CD4-positive, CD25-positive, alpha-beta regulatory T cell (primary cell): ENCODE results near the gene NUP153. TPM values are rescaled to one million over a fixed set of nuclear protein-coding genes. Genes with fewer than 3 reads are reported as not detected.

Source experiments
- ATAC-seq, 2 donors: fragments of 150-1000 bp; cut with Tn5 transposase; one replicate each; pipeline ENCODE4 v1.10.0; 2021; ENCODE audit warnings: low read depth in 2 of 2, moderate number of reproducible peaks in 2 of 2, moderate library complexity in 1 of 2
- DNase-seq, 3 donors: peaks; one replicate each; pipeline versions ENCODE4 v3.0.0 to v3.0.0-alpha.2; 2012 to 2022; ENCODE audit warnings: mixed read lengths in 1 of 3
- H3K27ac ChIP-seq: one replicate; pipeline ENCODE4 v1.7.0; 2013; ENCODE audit warnings: mild to moderate bottlenecking, low read length; ENCODE audit not compliant: insufficient read depth, poor library complexity, severe bottlenecking
- H3K27me3 ChIP-seq: one replicate; pipeline ENCODE4 v1.7.0; 2013; ENCODE audit warnings: low read length; ENCODE audit not compliant: control insufficient read depth, insufficient read depth
- H3K36me3 ChIP-seq: one replicate; pipeline ENCODE4 v1.7.0; 2013; ENCODE audit warnings: mild to moderate bottlenecking, low read length, moderate library complexity; ENCODE audit not compliant: control insufficient read depth, insufficient read depth
- H3K4me1 ChIP-seq: 2 replicates; pipeline ENCODE4 v1.7.0; 2013; ENCODE audit warnings: mild to moderate bottlenecking, low read length; ENCODE audit not compliant: insufficient read depth, control insufficient read depth, poor library complexity, severe bottlenecking
- H3K4me3 ChIP-seq: one replicate; pipeline ENCODE4 v1.7.0; 2013; ENCODE audit warnings: low read depth, mild to moderate bottlenecking, low read length, moderate library complexity
- H3K9me3 ChIP-seq, 2 experiments: 1 replicate in 1 of 2; 2 replicates in 1 of 2; pipeline ENCODE4 v1.7.0; 2013; ENCODE audit warnings: low read length in 2 of 2, mild to moderate bottlenecking in 1 of 2, moderate library complexity in 1 of 2; ENCODE audit not compliant: control insufficient read depth in 2 of 2
- H3K27ac Mint-ChIP-seq, 3 donors: one replicate each; pipeline ENCODE4 v1.8.0; 2020 to 2022; ENCODE audit warnings: mild to moderate bottlenecking in 3 of 3, mixed read lengths in 3 of 3, moderate library complexity in 2 of 3
- H3K27me3 Mint-ChIP-seq: one replicate; pipeline ENCODE4 v1.8.0; 2022; ENCODE audit warnings: mild to moderate bottlenecking, mixed read lengths
- H3K36me3 Mint-ChIP-seq: one replicate; pipeline ENCODE4 v1.8.0; 2020; ENCODE audit warnings: mixed read lengths
- H3K4me1 Mint-ChIP-seq, 4 donors: one replicate each; pipeline ENCODE4 v1.8.0; 2020 to 2022; ENCODE audit warnings: mixed read lengths in 4 of 4, mild to moderate bottlenecking in 1 of 4
- H3K4me3 Mint-ChIP-seq, 4 donors: one replicate each; pipeline ENCODE4 v1.8.0; 2020 to 2022; ENCODE audit warnings: mild to moderate bottlenecking in 4 of 4, mixed read lengths in 4 of 4, moderate library complexity in 3 of 4
- H3K9me3 Mint-ChIP-seq, 7 donors: one replicate each; pipeline ENCODE4 v1.8.0; 2020 to 2022; ENCODE audit warnings: mixed read lengths in 7 of 7, mild to moderate bottlenecking in 3 of 7, moderate library complexity in 2 of 7
- polyA plus RNA-seq, 4 donors: library from polyadenylated mRNA; unstranded; fragments of 300-500 nt; fragmentation: Illumina TruSeq; gene quantifications; one replicate each; pipeline ENCODE4 v1.2.3, GENCODE V29; 2021
- total RNA-seq: library from RNA; stranded (reverse); gene quantifications from one replicate; pipeline ENCODE4 v1.2.3, GENCODE V29; 2022

Gene NUP153
- total and polyA plus RNA-seq, 5 donors from 2014 or later: 4.2 to 64.5 (median 4.5) TPM

GRCh38 chr6:17600527-17601385 is 106.0 kb downstream of the NUP153 start:
- DNase-seq (peak; percentile 36 to 71 (median 38)), ATAC-seq (peak; percentile 39 to 44)
- Histone ChIP-seq H3K4me3 (peak overlapping the region; percentile 94), H3K4me1 (peaks cover 30% of the 10 kb centered on the region), H3K9me3 (no peaks in the 10 kb centered on the region), H3K27ac (peak overlapping the region; percentile 86), H3K36me3 (peaks cover 16% of the 10 kb centered on the region), H3K27me3 (no peaks in the 10 kb centered on the region)
- Mint-ChIP-seq H3K27ac (peak overlapping the region; percentile 86 to 90 (median 87)), H3K27me3 (peaks cover 4% of the 10 kb centered on the region), H3K4me3 (peak overlapping the region; percentile 87 to 98 (median 93)), H3K4me1 (peaks cover 34 to 51% (median 41%) of the 10 kb centered on the region in 4 donors), H3K9me3 (no peaks in the 10 kb centered on the region), H3K36me3 (peaks cover 10% of the 10 kb centered on the region)

DNA sequence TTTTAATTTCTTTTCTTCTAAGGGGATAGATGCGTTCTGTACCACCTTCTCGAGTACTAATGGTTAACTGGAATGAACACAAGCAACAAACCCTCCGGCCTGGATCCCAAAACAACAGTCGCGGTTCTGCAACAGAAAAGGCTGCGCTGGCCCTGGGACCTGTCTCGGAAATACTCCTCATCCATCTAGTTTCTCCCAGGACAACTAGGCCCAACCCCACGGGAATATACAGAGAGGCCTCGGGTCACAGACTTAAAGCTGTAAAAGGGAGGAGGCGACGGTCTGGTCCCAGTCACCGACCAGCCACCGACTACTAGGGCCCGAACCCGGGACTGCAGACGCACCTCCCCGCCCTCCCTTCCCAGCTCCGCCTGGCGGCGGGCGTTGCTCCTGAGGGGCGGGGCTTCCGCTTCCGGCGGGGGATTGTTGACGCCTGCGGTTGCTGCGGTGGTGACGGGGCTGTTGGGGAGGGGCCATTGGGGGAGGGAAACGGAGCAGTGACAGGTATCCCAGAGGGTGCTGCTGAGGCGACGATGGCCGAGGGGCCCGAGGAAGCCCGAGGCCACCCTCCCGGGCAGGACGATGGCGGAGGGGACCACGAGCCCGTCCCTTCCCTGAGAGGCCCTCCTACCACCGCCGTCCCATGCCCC is 106.7 kb downstream of the NUP153 start, which contains the start of gene FAM8A1:
Gene FAM8A1, plus strand, starts transcription at position 426 of the 650 bp plus-strand sequence. Its CDS starts 108 bp downstream, at position 534.
- Histone ChIP-seq H3K4me3 (peak within 1 kb of the TSS; percentile 94), H3K4me1 (peaks cover 30% of the 10 kb centered on the region), H3K36me3 (peaks cover 12% of the 10 kb centered on the region), H3K27ac (peak within 1 kb of the TSS; percentile 86), H3K9me3 (no peaks in the 10 kb centered on the region), H3K27me3 (no peaks in the 10 kb centered on the region)
- H3K27me3 Mint-ChIP-seq: peaks cover 4% of the 10 kb centered on the region
- peak within 1 kb of the TSS; percentile 87 to 98 (median 93) for H3K4me3 Mint-ChIP-seq
- H3K36me3 Mint-ChIP-seq: peaks cover 7% of the 10 kb centered on the region
- H3K4me1 Mint-ChIP-seq: peaks cover 33 to 50% (median 40%) of the 10 kb centered on the region in 4 donors
- H3K27ac Mint-ChIP-seq: peak within 1 kb of the TSS; percentile 87 to 91 (median 90)
- H3K9me3 Mint-ChIP-seq: no peaks in the 10 kb centered on the region
- ATAC-seq: peak; percentile 88 to 92
- peak; percentile 89 to 96 (median 91) for DNase-seq

DNA sequence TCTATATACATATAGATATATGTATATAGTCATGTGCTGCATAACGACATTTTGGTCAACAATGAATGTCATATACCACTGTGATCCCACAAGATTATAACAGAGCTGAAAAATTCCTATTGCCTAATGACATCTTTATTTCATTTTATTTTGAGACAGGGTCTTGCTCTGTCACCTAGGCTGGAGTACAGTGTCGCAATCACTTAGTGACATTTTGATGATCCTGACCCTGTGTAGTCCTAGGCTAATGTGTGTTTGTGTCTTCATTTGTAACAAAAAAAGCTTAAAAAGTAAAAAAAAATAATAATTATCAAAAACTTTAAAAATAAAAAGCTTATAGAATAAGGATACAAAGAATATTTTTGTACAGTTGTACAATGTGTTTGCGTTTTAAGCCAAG is 110.6 kb downstream of the NUP153 start:
- no peaks in the 10 kb centered on the region for H3K36me3 ChIP-seq
- no peaks in the 10 kb centered on the region for H3K27me3 ChIP-seq
- H3K9me3 ChIP-seq: no peaks in the 10 kb centered on the region
- Mint-ChIP-seq H3K36me3 (no peaks in the 10 kb centered on the region), H3K4me3 (no peak overlapping the region), H3K27me3 (no peaks in the 10 kb centered on the region), H3K27ac (no peak overlapping the region), H3K4me1 (peaks cover 6 to 15% (median 12%) of the 10 kb centered on the region in 4 donors), H3K9me3 (no peaks in the 10 kb centered on the region)
- no peak overlapping the region for H3K4me3 ChIP-seq
- H3K4me1 ChIP-seq: peaks cover 7% of the 10 kb centered on the region
- ATAC-seq (no peak), DNase-seq (no peak)
- H3K27ac ChIP-seq: no peak overlapping the region

GRCh38 chr6:17593246-17593645 is 113.5 kb downstream of the NUP153 start:
- Mint-ChIP-seq H3K9me3 (no peaks in the 10 kb centered on the region), H3K4me3 (peak overlapping the region in 1 of 4 donors; percentile 18), H3K4me1 (peaks cover 4 to 18% (median 5%) of the 10 kb centered on the region in 4 donors), H3K27me3 (no peaks in the 10 kb centered on the region), H3K27ac (peak overlapping the region in 2 of 3 donors; percentile 1 to 56), H3K36me3 (no peaks in the 10 kb centered on the region)
- Histone ChIP-seq H3K9me3 (no peaks in the 10 kb centered on the region), H3K27me3 (no peaks in the 10 kb centered on the region), H3K4me3 (no peak overlapping the region), H3K4me1 (no peaks in the 10 kb centered on the region), H3K36me3 (no peaks in the 10 kb centered on the region), H3K27ac (no peak overlapping the region)
- no peak for ATAC-seq
- DNase-seq: no peak

GRCh38 chr6:17591287-17591686 is 115.4 kb downstream of the NUP153 start:
- Mint-ChIP-seq H3K27ac (no peak overlapping the region), H3K36me3 (no peaks in the 10 kb centered on the region), H3K4me1 (peaks cover 4 to 15% (median 5%) of the 10 kb centered on the region in 4 donors), H3K4me3 (no peak overlapping the region), H3K27me3 (no peaks in the 10 kb centered on the region), H3K9me3 (no peaks in the 10 kb centered on the region)
- Histone ChIP-seq H3K4me3 (no peak overlapping the region), H3K36me3 (no peaks in the 10 kb centered on the region), H3K9me3 (no peaks in the 10 kb centered on the region), H3K27ac (no peak overlapping the region), H3K4me1 (no peaks in the 10 kb centered on the region), H3K27me3 (no peaks in the 10 kb centered on the region)
- no peak for ATAC-seq
- DNase-seq: no peak

DNA sequence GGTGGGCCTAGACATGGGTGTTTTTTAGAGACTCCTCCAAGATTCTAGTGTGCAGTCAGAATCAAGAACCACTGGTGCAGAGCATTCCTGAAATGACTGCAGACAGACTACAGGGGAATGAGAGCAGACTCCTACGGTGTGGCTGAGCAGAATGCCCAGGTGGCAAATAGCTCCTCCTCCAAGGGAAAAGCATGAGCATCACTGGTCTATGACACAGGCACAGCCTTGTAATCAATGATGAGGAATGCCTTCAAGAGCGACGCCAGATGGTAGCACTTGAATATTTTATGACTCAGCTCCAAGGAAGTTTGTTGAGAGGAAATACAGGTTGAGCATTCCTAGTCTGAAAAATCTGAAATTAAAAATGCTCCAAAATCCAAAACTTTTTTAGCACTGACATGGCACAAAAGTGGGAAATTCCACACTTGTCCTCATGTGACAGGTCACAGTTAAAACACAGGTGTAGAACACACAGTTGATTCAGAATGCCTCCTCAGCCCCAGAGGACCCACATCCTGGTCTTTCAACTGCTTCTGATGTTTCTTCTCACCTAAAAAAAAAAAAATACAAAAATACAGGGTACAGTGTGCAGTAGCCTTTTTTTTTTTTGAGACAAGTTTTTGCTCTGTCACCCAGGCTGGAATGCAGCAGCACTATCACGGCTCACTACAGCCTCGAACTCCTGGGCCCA is 117.2 kb downstream of the NUP153 start:
- Mint-ChIP-seq H3K4me1 (peaks cover 4 to 15% (median 5%) of the 10 kb centered on the region in 4 donors), H3K27me3 (no peaks in the 10 kb centered on the region), H3K27ac (peak overlapping the region in 2 of 3 donors; percentile 22 to 88), H3K9me3 (no peaks in the 10 kb centered on the region), H3K36me3 (no peaks in the 10 kb centered on the region), H3K4me3 (peak overlapping the region in 1 of 4 donors; percentile 41)
- no peaks in the 10 kb centered on the region for H3K27me3 ChIP-seq
- peak in 2 of 3 donors; percentile 33 to 55 for DNase-seq
- no peak overlapping the region for H3K4me3 ChIP-seq
- H3K27ac ChIP-seq: no peak overlapping the region
- no peaks in the 10 kb centered on the region for H3K9me3 ChIP-seq
- ATAC-seq: peak; percentile 74 to 75
- peaks cover 2% of the 10 kb centered on the region for H3K4me1 ChIP-seq
- no peaks in the 10 kb centered on the region for H3K36me3 ChIP-seq

DNA sequence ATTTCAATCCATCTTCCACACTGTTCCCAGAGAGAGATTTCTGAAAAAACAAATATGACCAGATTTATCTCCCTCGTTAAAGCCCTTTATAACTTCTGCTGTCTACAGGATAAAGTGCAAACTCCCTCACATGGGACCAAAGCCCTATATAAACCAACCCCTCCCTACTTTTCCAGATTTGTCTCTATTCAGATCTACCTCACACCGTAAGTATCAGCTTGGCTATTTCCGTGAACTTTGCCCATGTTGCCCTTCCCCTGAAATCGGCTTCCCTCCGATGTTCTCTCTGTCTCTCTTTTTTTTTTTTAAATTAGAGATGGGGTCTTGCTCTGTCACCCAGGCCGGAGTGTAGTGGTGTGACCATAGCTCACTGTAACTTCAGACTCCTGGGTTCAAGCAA is 118.7 kb downstream of the NUP153 start:
- Histone ChIP-seq H3K4me1 (peaks cover 6% of the 10 kb centered on the region), H3K27me3 (no peaks in the 10 kb centered on the region), H3K27ac (no peak overlapping the region), H3K36me3 (no peaks in the 10 kb centered on the region), H3K4me3 (no peak overlapping the region), H3K9me3 (no peaks in the 10 kb centered on the region)
- Mint-ChIP-seq H3K36me3 (no peaks in the 10 kb centered on the region), H3K27me3 (no peaks in the 10 kb centered on the region), H3K9me3 (no peaks in the 10 kb centered on the region), H3K4me1 (peaks cover 4 to 19% (median 5%) of the 10 kb centered on the region in 4 donors), H3K27ac (peak overlapping the region in 1 of 3 donors; percentile 16), H3K4me3 (no peak overlapping the region)
- ATAC-seq (no peak), DNase-seq (no peak)
